ENCODE data around the gene MLIP.
"Not testable (repeated sequence)": the region's sequence is repeated elsewhere in the genome, so short reads cannot be mapped to it uniquely, and the experiment has no call there.

The MLIP gene, protein sequence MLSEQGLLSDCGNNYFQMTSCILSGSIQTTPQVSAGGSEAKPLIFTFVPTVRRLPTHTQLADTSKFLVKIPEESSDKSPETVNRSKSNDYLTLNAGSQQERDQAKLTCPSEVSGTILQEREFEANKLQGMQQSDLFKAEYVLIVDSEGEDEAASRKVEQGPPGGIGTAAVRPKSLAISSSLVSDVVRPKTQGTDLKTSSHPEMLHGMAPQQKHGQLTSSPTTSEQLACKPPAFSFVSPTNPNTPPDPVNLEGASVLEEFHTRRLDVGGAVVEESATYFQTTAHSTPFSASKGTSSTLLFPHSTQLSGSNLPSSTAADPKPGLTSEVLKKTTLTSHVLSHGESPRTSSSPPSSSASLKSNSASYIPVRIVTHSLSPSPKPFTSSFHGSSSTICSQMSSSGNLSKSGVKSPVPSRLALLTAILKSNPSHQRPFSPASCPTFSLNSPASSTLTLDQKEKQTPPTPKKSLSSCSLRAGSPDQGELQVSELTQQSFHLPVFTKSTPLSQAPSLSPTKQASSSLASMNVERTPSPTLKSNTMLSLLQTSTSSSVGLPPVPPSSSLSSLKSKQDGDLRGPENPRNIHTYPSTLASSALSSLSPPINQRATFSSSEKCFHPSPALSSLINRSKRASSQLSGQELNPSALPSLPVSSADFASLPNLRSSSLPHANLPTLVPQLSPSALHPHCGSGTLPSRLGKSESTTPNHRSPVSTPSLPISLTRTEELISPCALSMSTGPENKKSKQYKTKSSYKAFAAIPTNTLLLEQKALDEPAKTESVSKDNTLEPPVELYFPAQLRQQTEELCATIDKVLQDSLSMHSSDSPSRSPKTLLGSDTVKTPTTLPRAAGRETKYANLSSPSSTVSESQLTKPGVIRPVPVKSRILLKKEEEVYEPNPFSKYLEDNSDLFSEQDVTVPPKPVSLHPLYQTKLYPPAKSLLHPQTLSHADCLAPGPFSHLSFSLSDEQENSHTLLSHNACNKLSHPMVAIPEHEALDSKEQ

DNA sequence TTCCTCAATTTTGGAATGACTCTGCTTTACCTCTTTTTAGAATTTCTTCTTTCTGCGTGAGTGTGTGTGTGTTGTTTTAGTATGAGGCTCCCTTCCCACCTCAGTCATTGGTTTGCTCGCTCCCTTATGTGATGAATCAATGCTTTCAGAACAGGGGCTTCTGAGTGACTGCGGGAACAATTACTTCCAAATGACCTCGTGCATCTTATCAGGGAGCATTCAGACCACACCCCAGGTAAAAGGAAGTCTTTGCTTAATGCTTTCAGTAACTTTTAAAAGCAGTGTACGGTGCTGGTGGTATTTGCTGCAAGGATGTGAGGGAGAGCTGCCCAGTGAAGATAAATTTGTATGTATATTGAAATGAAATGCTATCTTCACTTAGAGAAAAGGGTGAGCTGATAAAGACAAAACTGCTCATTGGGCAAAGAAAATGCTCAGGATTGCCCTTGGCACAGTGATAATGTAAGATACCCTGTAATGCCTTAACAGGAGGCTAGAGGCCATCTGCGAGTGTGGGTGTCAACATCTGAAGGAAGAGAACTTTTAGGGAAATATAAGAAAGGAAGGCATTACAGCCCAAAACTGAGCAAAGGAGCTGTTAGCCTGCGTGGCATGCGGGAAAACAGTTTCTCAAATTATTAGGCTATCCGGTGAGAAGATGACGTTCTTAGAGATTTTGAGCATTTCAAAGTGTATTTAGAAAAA, at the start of gene MLIP:
MLIP (plus strand) TSS at position 103 of the 705 bp plus-strand sequence; CDS start at position 140, 37 bp downstream.
- DNase-seq: no peak

- DNase-seq: no peak
These were observed 48.1 kb upstream of the MLIP start for GRCh38 chr6:54063228-54063539.

GRCh38 chr6:54068694-54069093, 42.5 kb upstream of the MLIP start:
- no peak for DNase-seq

- no peak for DNase-seq
These were observed 41.2 kb upstream of the MLIP start for GRCh38 chr6:54070025-54070424.

DNA sequence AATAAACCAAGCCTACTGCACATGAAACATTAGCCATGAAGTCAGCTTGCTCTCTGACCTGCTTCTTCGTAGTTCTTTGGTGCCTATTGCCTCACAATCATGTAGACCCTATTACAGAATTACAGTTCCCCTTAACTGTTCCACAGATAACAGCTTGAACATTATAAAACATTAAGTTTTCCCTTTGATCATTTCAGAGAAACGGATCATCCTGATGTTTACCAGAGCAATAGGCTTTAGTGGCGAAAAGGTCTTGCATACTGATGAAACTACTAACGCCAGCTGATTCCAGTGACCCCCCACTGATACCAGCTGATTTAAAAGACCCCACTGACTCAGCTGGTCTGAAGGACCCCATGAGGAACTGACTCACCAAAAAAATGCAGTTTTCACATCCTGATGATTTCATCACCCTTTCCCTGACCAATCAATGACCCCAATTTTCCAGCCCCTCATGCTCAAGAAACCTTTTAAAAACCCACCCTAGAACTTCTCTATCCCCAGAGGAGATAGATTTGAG, 39.4 kb upstream of the MLIP start:
- no peak for DNase-seq

GRCh38 chr6:54072635-54073313, 38.5 kb upstream of the MLIP start:
- DNase-seq: no peak

- no peak for DNase-seq
These were observed 37.8 kb upstream of the MLIP start for GRCh38 chr6:54073487-54073886.

DNA sequence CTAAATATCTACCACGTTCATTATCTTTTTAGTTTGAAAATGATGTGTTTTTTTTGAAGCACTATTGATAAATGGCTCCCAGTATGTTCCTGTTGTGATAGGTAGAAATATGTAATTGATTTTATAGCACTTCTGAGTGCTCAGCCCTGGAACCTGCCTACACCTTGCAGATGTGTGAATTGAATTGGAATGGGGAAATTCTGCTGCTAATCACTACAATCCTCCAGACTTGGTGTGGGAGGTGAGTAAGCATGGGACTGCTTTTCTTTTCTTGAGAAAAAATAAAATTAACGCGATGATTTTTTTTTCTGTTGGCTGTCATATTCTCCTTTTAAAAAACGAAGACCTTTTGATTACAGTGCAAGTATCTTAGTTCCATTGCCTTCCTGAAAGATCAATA, 37.1 kb upstream of the MLIP start:
- DNase-seq: no peak

- no peak for DNase-seq
These were observed 36.6 kb upstream of the MLIP start for GRCh38 chr6:54074578-54075195.

DNA sequence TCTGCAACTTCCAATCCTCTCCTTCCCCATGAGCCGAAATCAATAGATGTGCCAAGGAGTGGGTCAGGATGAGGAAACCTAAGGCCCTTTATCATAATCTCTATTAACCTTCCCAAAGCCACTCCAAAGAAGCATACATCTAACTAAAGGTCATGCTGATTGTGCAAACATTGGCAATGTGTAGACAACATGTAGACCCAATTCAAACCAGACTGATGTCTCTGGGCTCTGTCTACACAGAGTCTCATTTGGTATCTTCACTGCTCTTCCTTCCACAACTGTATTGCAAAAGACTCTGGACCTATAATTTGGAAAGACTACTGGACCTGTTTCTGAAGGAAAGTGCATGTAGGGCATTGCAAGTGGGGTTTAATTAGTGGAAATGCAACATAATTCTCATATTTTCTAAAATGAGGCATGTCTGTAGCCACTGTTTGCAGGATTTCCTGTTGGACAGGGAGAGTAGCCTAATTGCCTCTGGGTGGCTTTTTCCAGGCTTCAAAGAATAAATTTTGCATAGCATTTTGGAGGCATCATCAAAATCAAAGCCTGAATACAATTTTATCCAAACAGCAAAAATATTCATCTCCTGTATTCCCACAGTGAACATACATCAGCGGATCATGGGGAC, 35.0 kb upstream of the MLIP start:
- no peak for DNase-seq

- not testable (repeated sequence) for DNase-seq
These were observed 29.7 kb upstream of the MLIP start for GRCh38 chr6:54081499-54081898.

GRCh38 chr6:54083287-54083686, 28.0 kb upstream of the MLIP start:
- DNase-seq: no peak

- DNase-seq: no peak
These were observed 27.0 kb upstream of the MLIP start for GRCh38 chr6:54084231-54084630.

DNA sequence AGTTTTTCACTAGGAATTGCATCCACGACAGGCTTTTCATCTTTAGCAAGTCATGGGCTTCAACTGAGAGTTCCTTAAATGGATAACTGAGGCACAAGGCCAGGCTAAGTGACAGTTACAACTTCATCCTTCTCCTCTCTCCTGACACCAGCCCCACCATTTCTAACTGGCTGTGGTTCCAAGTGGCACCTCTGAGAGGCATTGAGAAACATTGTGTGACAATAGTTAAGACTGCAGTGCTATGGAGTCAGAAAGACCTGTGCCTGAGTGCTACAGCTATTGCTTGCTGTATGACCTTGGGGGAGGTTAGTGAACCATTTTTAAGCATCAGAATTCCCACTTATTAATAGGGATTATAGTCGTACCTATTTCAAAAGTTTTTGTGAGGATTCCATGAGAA, 26.2 kb upstream of the MLIP start:
- no peak for DNase-seq

GRCh38 chr6:54085541-54085940, 25.7 kb upstream of the MLIP start:
- DNase-seq: no peak

DNA sequence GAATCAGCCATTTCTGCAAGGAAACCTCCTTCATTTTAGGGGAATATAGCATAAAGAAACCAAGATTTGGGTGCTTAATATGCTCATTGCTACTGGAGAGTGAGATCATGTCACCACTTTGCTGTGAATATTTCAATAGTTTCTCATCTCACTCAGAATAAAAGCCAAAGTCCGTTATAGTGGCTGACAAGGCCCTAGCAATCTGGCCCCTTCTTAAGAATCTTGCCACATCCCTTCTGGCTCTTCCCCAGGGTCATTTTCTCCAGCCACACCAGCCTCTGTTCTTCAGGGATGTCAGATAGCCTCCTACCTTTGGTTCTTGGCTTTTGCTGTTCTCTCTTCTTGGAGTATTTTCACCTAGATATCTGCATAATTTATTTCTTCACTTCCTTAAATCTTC, 24.8 kb upstream of the MLIP start:
- DNase-seq: no peak

GRCh38 chr6:54087721-54088120, 23.5 kb upstream of the MLIP start:
- no peak for DNase-seq

- DNase-seq: no peak
These were observed 17.8 kb upstream of the MLIP start for GRCh38 chr6:54093326-54093948.

- DNase-seq: no peak
These were observed 16.9 kb upstream of the MLIP start for GRCh38 chr6:54094293-54094692.

DNA sequence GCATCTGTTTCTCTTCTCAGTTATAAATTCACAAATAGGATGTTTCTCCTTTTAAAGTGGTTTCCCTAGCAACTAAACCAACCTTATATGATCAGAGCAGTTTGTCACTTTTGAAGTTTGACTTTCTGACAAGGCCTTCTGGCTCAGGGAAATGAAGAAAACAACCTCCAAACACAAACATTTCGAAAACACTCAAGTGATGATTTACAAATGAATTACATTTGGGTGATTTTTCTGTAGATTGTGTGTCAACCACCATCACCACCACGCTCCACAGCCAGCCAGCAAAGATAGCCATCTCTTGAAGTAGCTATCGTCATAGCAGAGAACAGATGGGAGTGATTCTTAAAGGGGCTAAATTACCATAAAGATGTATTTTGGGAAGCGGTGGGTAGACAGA, 16.5 kb upstream of the MLIP start:
- no peak for DNase-seq

DNA sequence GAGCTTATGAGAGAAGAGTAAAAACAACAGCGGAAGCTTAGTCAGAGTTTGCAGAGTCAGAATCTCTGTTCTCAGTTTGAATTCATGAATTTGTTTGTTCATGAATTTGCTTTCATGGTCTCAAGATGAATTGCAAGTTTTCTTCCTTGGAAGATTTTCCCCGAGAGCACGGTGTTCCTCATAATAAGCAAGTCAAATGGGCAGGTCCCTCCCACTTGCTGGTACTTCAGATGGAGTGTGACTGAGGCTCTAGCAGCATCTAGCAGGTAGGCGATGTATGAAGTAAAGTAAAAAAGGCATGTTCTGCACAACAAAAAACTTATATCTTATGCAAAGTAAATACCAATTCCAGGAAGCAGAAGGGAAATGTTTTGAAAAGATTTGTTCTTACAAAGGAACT, 15.5 kb upstream of the MLIP start:
- no peak for DNase-seq

Data from activated effector memory CD4-positive, alpha-beta T cell treated with anti-CD3 and anti-CD28 coated beads, Interleukin-2, amount 50 U/mL, for 16 hours (primary cell).